Fibroblast of skin of left biceps (primary cell): ENCODE results near the gene SDSL.

Experiments
- DNase-seq, 2 experiments: peaks; one replicate each; pipeline ENCODE4 v3.0.0-alpha.2; 2013; ENCODE audit warnings: low read depth in 2 of 2

SDSL gene

DNA sequence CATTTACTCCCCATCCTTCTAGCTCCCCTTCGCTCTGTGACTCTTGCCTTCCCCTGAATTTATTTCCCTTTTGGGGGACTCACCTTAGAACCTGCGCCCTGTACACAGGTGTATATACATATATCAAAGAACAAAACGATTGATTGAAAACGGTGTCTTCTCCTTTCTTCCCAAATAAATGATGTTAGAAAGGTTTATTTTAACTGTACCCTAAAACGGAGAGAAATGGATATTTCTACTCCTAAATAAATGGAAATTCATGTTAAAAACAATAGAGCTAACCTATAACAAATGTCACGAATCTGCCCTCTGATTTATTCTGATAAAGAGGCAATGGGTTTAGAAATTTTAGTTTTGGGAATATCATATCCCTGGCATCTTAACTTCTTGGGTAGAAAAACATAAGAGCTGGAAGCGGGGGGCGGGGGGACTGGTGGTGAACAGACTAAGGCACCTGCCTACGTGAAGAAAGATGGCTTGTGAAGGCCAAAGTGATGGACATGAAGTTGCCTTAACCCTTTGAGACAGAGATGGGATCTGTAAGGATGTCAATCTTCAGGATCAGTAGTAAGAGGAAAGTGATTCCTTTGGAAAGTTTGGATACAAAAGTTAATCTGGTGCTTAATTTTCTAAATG is 58.3 kb downstream of the SDSL start:
- DNase-seq = no peak

DNA sequence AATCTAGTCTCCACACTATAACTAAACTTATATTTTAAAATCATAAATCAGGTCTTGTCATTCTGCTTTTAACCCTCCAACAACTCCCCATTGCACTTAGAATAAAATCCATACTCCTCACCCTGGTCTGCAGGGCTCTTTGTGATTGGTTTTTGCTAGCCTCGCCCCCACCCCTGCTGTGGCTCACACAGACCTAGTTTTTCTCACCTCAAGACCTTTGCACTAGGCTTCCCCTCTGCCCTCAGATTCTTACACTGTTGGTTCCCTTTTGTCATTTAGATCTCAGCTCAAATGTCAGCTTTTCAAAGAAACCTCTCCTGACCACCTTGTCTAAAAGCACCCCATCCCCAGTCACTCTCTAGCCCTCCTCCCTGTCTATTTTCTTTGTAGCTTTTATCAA is 60.2 kb downstream of the SDSL start:
- no peak for DNase-seq

DNA sequence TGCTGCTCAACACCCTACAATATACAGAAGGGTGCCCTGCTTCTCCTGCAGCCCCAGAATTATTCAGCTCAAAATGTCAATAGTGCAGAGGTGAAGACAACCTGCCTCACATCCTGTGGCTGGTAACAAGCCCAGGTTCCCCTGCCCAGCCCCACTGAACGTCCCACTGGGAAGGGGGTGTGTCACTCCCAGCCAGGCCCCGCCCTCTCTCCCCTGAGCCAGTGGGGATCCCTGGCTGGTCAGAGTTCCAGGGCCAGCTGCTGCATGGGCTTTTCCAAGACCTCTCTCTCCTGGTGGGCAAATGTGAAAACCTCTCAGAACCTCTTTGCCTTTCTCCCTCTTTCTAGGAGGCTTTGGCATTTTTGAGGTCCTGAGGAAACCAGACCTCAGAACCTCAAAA is 63.1 kb downstream of the SDSL start:
- DNase-seq = no peak

DNA sequence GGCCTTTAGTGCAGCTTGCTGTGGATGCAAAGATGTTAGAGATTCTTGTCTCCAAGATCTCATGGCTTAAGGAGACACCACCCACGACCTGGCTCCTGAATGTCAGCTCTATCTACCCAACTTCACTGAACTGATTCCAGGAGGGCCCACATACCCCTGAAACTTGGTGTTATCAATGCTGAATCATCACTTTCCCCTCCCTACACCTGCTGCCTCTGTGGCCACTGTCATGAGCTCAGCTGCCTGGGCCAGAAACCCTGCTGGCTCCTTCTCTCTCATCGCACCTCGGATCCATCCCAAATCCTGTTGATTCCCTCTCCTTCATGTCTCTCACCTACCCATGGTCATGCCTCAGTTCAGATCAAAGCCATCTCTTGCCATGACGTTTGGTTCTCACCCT is 64.5 kb downstream of the SDSL start:
- no peak for DNase-seq
